Glutamatergic neuron (in vitro differentiated cells): ENCODE measurements around the gene DGAT2L6. TPM values are rescaled to one million over a fixed set of nuclear protein-coding genes. Genes with fewer than 3 reads are reported as not detected.

Source experiments
- DNase-seq: peaks from one replicate; pipeline ENCODE4 v3.0.0; 2022
- H3K27ac Mint-ChIP-seq: one replicate; pipeline ENCODE4 v1.8.0; 2020; ENCODE audit warnings: mild to moderate bottlenecking, mixed read lengths, inconsistent platforms; ENCODE audit not compliant: unreplicated experiment
- H3K27me3 Mint-ChIP-seq: one replicate; pipeline ENCODE4 v1.8.0; 2020; ENCODE audit warnings: mild to moderate bottlenecking, moderate library complexity, mixed read lengths, inconsistent platforms; ENCODE audit not compliant: unreplicated experiment
- H3K36me3 Mint-ChIP-seq: one replicate; pipeline ENCODE4 v1.8.0; 2020; ENCODE audit warnings: mild to moderate bottlenecking, mixed read lengths, inconsistent platforms; ENCODE audit not compliant: unreplicated experiment
- H3K4me1 Mint-ChIP-seq: one replicate; pipeline ENCODE4 v1.8.0; 2020; ENCODE audit warnings: mild to moderate bottlenecking, low read depth, mixed read lengths, inconsistent platforms; ENCODE audit not compliant: unreplicated experiment
- H3K4me3 Mint-ChIP-seq: one replicate; pipeline ENCODE4 v1.8.0; 2020; ENCODE audit warnings: mild to moderate bottlenecking, mixed read lengths, inconsistent platforms; ENCODE audit not compliant: unreplicated experiment
- H3K9me3 Mint-ChIP-seq: one replicate; pipeline ENCODE4 v1.8.0; 2020; ENCODE audit warnings: mild to moderate bottlenecking, moderate library complexity, mixed read lengths, inconsistent platforms; ENCODE audit not compliant: unreplicated experiment
- total RNA-seq: library from RNA; stranded (reverse); fragmentation: NEBNext Ultra II Directional; extraction: Animal tissue kit (Norgen Biotek cat#: 25700); gene quantifications from one replicate; pipeline ENCODE4 v1.2.1, GENCODE V29; 2021; ENCODE audit not compliant: unreplicated experiment
- TF ChIP-seq, protein P1 (sequence below): fragments of 200-600 bp; sonication (generic); IDR thresholded peaks from one replicate; pipeline ENCODE4 v1.5.0; 2021; ENCODE audit not compliant: partially characterized antibody, unreplicated experiment

DGAT2L6 gene
- total RNA-seq, 1 donor from 2014 or later = not detected

DNA sequence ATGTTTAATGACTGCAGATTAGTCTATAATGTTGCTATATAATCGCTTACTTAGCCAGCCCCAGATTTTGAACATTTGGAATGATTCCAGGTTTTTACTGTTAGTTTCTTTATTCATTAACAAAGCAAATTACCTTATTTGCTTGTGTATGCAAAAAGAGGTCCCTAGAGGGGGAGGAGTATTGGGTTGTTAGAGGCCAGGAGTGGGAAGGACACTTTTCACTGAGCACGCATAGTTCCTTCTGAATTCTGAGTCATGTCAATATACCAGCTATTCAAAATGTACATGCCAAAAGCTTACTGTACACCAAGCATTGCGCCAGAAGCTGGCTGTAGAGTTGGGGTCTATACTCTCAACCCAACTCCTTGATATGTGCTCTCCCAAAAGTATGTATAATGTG lies 5.1 kb upstream of the DGAT2L6 start:
- no peak overlapping the region for H3K27ac Mint-ChIP-seq
- H3K4me1 Mint-ChIP-seq = peaks cover 16% of the 10 kb centered on the region
- H3K27me3 Mint-ChIP-seq = peaks cover 1% of the 10 kb centered on the region
- H3K9me3 Mint-ChIP-seq = no peaks in the 10 kb centered on the region
- H3K36me3 Mint-ChIP-seq = no peaks in the 10 kb centered on the region
- no peak overlapping the region for H3K4me3 Mint-ChIP-seq
- TF ChIP-seq, protein P1, sequence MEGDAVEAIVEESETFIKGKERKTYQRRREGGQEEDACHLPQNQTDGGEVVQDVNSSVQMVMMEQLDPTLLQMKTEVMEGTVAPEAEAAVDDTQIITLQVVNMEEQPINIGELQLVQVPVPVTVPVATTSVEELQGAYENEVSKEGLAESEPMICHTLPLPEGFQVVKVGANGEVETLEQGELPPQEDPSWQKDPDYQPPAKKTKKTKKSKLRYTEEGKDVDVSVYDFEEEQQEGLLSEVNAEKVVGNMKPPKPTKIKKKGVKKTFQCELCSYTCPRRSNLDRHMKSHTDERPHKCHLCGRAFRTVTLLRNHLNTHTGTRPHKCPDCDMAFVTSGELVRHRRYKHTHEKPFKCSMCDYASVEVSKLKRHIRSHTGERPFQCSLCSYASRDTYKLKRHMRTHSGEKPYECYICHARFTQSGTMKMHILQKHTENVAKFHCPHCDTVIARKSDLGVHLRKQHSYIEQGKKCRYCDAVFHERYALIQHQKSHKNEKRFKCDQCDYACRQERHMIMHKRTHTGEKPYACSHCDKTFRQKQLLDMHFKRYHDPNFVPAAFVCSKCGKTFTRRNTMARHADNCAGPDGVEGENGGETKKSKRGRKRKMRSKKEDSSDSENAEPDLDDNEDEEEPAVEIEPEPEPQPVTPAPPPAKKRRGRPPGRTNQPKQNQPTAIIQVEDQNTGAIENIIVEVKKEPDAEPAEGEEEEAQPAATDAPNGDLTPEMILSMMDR = no peak
- DNase-seq = no peak

DNA sequence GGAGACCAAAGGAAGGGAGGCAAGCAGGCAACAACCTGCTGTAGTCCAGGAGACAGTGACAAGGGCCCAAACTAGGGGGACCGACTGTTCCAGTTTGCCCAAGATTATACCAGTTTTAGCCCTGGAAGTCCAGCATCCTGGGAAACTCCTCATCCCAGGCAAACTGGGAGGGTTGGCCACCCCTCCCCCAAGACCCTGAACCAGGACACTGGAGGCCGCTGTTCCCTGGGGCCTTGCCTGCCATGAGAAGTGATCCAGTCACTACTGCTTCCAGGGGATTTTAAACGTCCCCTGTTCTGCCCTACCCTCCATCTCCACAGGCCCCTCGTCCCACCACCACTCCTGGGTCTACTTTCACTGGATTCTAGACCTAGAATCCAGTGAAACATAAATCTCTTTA lies 4.3 kb upstream of the DGAT2L6 start:
- peaks cover 11% of the 10 kb centered on the region for H3K4me1 Mint-ChIP-seq
- no peak overlapping the region for H3K4me3 Mint-ChIP-seq

DNA sequence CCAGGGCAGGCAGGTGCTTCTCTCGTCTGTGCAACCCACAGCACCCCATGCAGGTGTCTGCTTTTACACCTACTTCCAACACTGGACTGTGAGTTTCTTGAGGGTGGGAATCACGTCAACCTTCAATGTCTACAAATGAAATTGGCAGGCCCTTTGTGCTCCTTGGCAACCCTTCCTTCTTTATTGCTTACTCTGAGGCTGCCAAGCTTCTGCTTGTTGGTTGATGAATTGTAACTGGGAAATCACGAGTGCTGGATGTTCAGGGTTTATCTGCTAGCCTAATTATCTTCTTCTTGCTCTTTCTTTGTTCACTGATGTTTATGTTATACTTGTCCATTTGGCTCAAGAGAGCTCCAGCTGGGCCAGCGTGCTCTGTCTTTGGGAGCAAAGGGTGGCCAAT lies 2.5 kb upstream of the DGAT2L6 start:
- Mint-ChIP-seq H3K4me1 (peaks cover 4% of the 10 kb centered on the region), H3K4me3 (no peak overlapping the region), H3K27me3 (peaks cover 1% of the 10 kb centered on the region), H3K9me3 (no peaks in the 10 kb centered on the region), H3K36me3 (no peaks in the 10 kb centered on the region), H3K27ac (no peak overlapping the region)
- TF ChIP-seq, protein P1 = no peak
- DNase-seq = no peak

More for the DNA sequence above, 4.3 kb upstream of the DGAT2L6 start:
- Mint-ChIP-seq H3K36me3 (no peaks in the 10 kb centered on the region), H3K9me3 (no peaks in the 10 kb centered on the region), H3K27me3 (peaks cover 1% of the 10 kb centered on the region), H3K27ac (no peak overlapping the region)
- TF ChIP-seq, protein P1 = no peak
- no peak for DNase-seq

DNA sequence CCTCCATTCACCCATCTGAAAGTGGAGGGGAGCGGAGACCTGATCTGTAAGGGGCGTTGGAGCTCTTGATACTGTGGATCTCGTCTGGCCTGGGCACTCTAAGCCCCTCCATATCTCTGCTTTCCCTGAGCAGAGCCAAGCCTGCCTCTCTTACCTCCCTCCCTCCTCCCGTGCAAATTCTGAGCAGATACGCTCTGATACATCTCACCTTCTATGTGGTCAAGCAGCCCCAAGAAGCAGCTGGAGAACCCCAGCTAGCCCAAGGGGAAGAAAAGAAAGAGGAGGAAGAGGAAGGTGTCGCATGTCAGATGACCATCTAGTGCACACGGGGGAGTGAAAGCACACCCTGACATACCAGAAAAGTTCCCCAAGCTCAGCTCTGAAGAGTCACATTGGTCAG lies 1.9 kb upstream of the DGAT2L6 start:
- Mint-ChIP-seq H3K27ac (no peak overlapping the region), H3K4me1 (peaks cover 4% of the 10 kb centered on the region), H3K4me3 (no peak overlapping the region), H3K36me3 (no peaks in the 10 kb centered on the region), H3K9me3 (no peaks in the 10 kb centered on the region), H3K27me3 (peaks cover 1% of the 10 kb centered on the region)
- DNase-seq = no peak
- TF ChIP-seq, protein P1 = no peak

DNA sequence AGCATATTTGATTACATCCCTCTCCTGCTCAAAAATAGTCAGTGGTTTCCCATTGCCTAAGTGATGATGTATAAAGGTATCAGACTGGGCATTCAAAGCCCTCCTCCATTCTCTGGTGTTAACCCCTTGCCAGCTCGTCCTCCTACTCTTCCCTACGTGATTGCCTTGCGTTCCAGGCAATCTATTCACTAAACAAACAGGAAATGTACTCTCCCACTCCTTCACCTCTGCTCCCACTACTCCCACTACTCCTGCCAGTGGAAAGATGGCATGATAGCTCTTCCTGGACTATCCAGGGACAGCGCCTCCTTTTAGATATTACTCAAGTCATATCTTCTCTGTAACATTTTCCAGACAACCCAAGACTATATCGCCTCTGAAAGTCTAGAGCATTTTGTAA lies 5.8 kb downstream of the DGAT2L6 start:
- Mint-ChIP-seq H3K27me3 (no peaks in the 10 kb centered on the region), H3K4me3 (no peak overlapping the region), H3K27ac (no peak overlapping the region), H3K36me3 (peaks cover 6% of the 10 kb centered on the region), H3K9me3 (peaks cover 3% of the 10 kb centered on the region), H3K4me1 (no peaks in the 10 kb centered on the region)
- DNase-seq = no peak
- TF ChIP-seq, protein P1 = no peak
